ENCODE measurements around the gene DNAH3.
"Not testable (repeated sequence)": the region's sequence is repeated elsewhere in the genome, so short reads cannot be mapped to it uniquely, and the experiment has no call there.

DNAH3 gene

GRCh38 chr16:20989496-20990070, 161.1 kb downstream of the DNAH3 start:
- DNase-seq: not testable (repeated sequence)

GRCh38 chr16:20987049-20987448, 163.6 kb downstream of the DNAH3 start:
- DNase-seq: no peak

- no peak for DNase-seq
These were observed 166.6 kb downstream of the DNAH3 start for GRCh38 chr16:20984019-20984418.

GRCh38 chr16:20976576-20976975, 174.1 kb downstream of the DNAH3 start:
- DNase-seq: no peak

GRCh38 chr16:20973201-20973600, 177.4 kb downstream of the DNAH3 start:
- not testable (repeated sequence) for DNase-seq

GRCh38 chr16:20971401-20971800, 179.2 kb downstream of the DNAH3 start:
- DNase-seq: no peak

GRCh38 chr16:20969386-20969785, 181.3 kb downstream of the DNAH3 start:
- DNase-seq: no peak

GRCh38 chr16:20968765-20969164, 181.9 kb downstream of the DNAH3 start:
- DNase-seq: no peak

GRCh38 chr16:20960899-20961298, 189.7 kb downstream of the DNAH3 start:
- no peak for DNase-seq

GRCh38 chr16:20957153-20957552, 193.5 kb downstream of the DNAH3 start:
- DNase-seq: no peak

GRCh38 chr16:20956319-20956718, 194.3 kb downstream of the DNAH3 start:
- DNase-seq: no peak

GRCh38 chr16:20954574-20954973, 196.1 kb downstream of the DNAH3 start:
- no peak for DNase-seq

GRCh38 chr16:20952139-20952920, 198.3 kb downstream of the DNAH3 start:
- DNase-seq: no peak

GRCh38 chr16:20950294-20950693, 200.4 kb downstream of the DNAH3 start:
- DNase-seq: no peak

GRCh38 chr16:20949660-20950059, 201.0 kb downstream of the DNAH3 start:
- no peak for DNase-seq

GRCh38 chr16:20948444-20948843, 202.2 kb downstream of the DNAH3 start:
- no peak for DNase-seq

GRCh38 chr16:20946015-20946629, 204.5 kb downstream of the DNAH3 start:
- DNase-seq: no peak

- not testable (repeated sequence) for DNase-seq
These were observed 205.1 kb downstream of the DNAH3 start for GRCh38 chr16:20945575-20945875.

- no peak for DNase-seq
These were observed 205.6 kb downstream of the DNAH3 start for GRCh38 chr16:20944861-20945574.

- no peak for DNase-seq
These were observed 208.4 kb downstream of the DNAH3 start for GRCh38 chr16:20942256-20942655.

- no peak for DNase-seq
These were observed 209.1 kb downstream of the DNAH3 start for GRCh38 chr16:20941636-20941926.

GRCh38 chr16:20940871-20941635, 209.6 kb downstream of the DNAH3 start:
- DNase-seq: no peak

- DNase-seq: no peak
These were observed 211.0 kb downstream of the DNAH3 start for GRCh38 chr16:20939611-20940010.

Data from NCI-H226 (cell line).